Hypothalamus (tissue), 51 donors: Measurements from ENCODE around the gene TAF7.
"Not testable (repeated sequence)": the region's sequence is repeated elsewhere in the genome, so short reads cannot be mapped to it uniquely, and the experiment has no call there.

Experiments used
- DNase-seq, 51 donors: peaks; one replicate each; lab custom pipeline; 2025; lab: John Stamatoyannopoulos, UW

The TAF7 gene

GRCh38 chr5:141320225-141321169 is at the start of gene TAF7:
TSS of gene TAF7 (minus strand) at chr5:141320784. CDS start at chr5:141320044, 740 bp downstream.
- peak; percentile 43 to 93 (median 78) for DNase-seq

GRCh38 chr5:141366016-141366896 is 45.7 kb upstream of the TAF7 start:
- DNase-seq: no peak

- DNase-seq: no peak
Measured at GRCh38 chr5:141363952-141364660, 43.5 kb upstream of the TAF7 start, which contains the start of gene PCDHGA5. TSS of gene PCDHGA5 (plus strand) at chr5:141364162. CDS start at chr5:141364331, 169 bp downstream.

- DNase-seq: no peak
Measured at GRCh38 chr5:141362719-141363118, 42.1 kb upstream of the TAF7 start.

DNA sequence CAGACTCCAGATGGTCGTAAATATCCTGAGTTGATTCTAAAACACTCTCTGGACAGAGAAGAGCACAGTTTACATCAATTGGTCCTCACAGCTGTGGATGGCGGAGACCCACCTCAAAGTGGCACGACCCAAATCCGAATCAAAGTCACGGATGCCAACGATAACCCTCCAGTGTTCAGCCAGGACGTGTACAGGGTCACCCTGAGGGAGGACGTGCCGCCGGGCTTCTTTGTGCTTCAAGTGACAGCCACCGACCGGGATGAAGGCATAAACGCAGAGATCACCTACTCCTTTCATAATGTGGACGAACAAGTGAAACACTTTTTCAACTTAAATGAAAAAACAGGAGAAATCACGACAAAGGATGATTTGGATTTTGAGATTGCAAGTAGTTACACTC is 40.1 kb upstream of the TAF7 start:
- no peak for DNase-seq

- no peak for DNase-seq
Measured at GRCh38 chr5:141359790-141360426, 39.3 kb upstream of the TAF7 start, which contains the start of gene PCDHGB2. TSS of gene PCDHGB2 (plus strand) at chr5:141359994. CDS start at chr5:141360136, 142 bp downstream.

- no peak for DNase-seq
Measured at GRCh38 chr5:141356950-141357349, 36.4 kb upstream of the TAF7 start.

GRCh38 chr5:141356133-141356532 is 35.5 kb upstream of the TAF7 start:
- no peak for DNase-seq

DNA sequence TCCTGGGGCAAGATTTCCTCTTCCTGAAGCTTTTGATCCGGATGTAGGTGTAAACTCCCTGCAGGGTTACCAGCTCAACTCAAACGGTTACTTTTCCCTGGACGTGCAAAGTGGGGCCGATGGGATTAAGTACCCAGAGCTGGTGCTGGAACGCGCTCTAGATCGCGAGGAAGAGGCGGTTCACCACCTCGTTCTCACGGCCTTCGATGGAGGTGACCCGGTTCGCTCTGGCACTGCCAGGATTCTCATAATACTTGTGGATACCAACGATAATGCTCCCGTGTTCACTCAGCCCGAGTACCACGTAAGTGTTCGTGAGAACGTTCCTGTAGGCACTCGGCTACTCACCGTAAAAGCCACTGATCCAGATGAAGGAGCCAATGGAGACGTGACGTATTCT is 35.1 kb upstream of the TAF7 start:
- no peak for DNase-seq

DNA sequence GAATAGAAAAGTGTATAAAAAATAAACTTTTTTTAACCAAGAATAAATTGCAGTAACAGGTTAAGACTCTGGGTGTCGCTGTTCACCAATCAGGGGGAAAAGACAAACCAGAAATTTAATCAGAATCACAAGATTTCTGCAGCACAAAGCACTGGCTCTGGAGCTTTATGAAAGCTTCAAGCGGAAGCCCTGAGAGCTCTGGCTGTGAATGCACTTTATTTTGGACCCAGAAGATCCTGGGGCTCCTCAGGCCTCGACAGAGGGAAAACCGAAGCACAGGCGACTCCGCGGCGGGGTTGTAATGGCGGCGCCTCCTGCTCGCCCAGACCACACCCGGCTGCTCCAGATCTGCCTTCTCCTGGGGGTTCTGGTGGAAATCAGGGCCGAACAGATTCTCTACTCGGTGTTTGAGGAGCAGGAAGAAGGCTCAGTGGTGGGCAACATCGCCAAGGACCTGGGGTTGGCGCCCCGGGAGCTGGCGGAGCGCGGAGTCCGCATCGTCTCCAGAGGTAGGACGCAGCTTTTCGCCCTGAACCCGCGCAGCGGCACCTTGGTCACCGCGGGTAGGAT is 34.4 kb upstream of the TAF7 start, which contains the start of gene PCDHGA4:
PCDHGA4 (plus strand) TSS at position 122 of the 570 bp plus-strand sequence; CDS start at position 209, 87 bp downstream.
- no peak for DNase-seq

DNA sequence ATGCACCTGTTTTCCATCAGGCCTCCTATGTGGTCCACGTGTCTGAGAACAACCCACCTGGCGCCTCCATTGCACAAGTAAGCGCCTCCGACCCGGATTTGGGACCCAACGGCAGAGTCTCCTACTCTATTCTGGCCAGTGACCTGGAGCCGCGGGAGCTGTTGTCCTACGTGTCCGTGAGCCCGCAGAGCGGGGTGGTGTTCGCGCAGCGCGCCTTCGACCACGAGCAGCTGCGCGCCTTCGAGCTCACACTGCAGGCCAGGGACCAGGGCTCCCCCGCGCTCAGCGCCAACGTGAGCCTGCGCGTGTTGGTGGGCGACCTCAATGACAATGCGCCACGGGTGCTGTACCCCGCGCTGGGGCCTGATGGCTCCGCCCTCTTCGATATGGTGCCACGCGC is 31.0 kb upstream of the TAF7 start:
- DNase-seq: no peak

- DNase-seq: peak in 7 of 51 donors; percentile 6 to 33 (median 16)
Measured at GRCh38 chr5:141349917-141350619, 29.5 kb upstream of the TAF7 start, which contains the start of gene PCDHGB1. TSS of gene PCDHGB1 (plus strand) at chr5:141350099. CDS start at chr5:141350261, 162 bp downstream.

DNA sequence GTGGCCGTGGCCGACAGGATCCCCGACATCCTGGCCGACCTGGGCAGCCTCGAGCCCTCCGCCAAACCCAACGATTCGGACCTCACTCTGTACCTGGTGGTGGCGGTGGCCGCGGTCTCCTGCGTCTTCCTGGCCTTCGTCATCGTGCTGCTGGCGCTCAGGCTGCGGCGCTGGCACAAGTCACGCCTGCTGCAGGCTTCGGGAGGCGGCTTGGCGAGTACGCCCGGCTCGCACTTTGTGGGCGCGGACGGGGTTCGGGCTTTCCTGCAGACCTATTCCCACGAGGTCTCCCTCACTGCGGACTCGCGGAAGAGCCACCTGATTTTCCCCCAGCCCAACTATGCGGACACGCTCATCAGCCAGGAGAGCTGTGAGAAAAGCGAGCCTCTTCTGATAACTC is 25.4 kb upstream of the TAF7 start:
- not testable (repeated sequence) for DNase-seq

- DNase-seq: no peak
Measured at GRCh38 chr5:141345327-141345726, 24.7 kb upstream of the TAF7 start.

- no peak for DNase-seq
Measured at GRCh38 chr5:141343953-141344463, 23.4 kb upstream of the TAF7 start.

DNA sequence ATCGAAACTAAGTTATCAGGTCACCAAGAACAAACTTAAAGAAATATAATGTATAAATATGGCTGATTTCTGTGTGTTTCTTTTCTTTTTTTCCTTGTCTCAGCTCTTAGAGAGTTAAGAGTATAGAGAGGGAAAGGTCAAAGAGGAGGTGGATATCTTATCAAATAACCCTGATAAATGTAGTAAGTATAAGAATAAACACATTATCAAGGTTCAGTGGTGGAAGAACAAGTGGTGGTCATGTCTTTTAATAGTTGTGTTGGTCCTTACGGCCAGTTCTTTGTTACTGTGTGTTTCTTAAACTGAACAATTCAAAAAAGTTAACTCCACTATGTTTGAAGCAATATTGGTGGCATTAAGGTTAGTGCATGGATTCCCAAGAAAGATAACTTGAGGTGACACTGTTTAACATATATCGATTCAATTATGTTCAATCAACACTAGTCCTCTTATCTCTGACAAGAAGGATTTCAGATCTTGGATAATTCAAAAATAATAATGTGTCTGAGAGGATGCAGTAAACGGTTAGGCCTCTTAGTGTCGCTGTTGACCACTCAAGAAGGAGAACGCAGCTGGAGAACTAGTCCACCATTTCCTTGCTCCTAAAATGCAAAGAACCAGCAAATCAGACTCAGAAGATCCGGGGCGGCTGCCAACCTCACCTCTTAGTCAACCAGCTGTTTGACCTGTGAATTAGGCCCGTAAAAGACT is 22.8 kb upstream of the TAF7 start, which contains the start of gene PCDHGA3:
PCDHGA3 (plus strand) TSS at position 588 of the 711 bp plus-strand sequence. CDS start 205 bp downstream, outside the sequence.
- DNase-seq: no peak

- DNase-seq: no peak
Measured at GRCh38 chr5:141342773-141343172, 22.2 kb upstream of the TAF7 start.
